Measurements from ENCODE around the gene LRRC59.
A peak's percentile ranks its signal among the peaks of the same experiment; 100 is the strongest.

The LRRC59 gene

DNA sequence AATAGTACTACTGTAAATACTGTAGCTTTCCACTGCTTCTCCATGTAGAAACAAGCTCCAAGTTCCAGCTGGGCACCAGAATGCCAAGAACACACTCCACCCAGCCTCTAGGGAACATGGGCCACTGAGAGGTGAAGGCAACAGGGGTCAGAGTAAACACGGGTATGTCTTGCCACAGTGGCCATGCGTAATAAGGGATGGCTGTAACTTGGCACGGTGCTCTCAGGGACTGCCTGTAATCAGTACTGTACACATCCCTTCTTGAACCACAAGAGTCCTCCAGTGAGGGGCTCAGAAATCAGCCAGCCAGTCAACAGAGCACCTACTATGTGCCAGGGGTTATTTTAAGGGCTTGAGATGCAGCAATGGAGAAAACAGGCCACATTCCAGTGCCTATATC, 10.8 kb downstream of the LRRC59 start:
- no peak for DNase-seq (ENCODE audit: low spot score)

DNA sequence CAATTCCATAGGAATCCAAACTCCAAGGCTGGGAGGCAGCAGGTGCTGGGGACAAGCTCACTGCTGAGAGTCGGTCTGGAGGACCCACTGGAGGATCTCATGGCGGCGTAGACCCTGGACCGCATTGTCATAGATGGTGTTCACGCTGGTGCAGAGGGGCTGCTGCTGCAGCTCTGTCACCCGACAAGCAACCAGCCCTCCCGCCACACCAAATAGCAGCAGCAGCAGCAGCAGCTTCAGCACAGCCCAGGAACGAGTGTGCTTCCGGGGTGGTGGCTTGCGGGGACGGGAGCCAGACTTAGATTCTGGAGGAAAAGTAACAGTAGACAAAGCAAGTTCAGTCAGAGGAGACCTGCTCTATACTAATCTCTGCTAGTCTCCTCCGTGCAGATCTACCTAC, 14.4 kb downstream of the LRRC59 start:
- DNase-seq (ENCODE audit: low spot score), result no peak

DNA sequence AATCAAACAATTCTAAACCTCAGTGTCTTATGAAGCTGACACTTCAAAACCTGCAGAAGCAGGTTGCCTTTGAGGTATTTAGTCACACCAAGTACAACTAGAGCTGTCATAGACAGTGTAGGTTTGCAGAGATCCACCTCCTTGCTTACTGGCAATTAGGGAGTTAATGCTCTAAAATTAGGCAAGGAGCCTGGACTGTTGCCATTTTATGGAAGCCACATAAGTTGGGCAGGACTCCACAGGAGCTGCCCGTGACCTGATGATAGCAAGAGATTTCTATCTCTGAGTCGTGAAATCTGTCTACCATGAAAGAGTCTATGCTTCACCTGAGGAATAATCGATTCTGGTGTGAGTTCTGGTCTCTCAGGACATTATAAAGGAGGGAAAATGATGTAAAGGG, 15.4 kb downstream of the LRRC59 start:
- no peak for DNase-seq (ENCODE audit: low spot score)

DNA sequence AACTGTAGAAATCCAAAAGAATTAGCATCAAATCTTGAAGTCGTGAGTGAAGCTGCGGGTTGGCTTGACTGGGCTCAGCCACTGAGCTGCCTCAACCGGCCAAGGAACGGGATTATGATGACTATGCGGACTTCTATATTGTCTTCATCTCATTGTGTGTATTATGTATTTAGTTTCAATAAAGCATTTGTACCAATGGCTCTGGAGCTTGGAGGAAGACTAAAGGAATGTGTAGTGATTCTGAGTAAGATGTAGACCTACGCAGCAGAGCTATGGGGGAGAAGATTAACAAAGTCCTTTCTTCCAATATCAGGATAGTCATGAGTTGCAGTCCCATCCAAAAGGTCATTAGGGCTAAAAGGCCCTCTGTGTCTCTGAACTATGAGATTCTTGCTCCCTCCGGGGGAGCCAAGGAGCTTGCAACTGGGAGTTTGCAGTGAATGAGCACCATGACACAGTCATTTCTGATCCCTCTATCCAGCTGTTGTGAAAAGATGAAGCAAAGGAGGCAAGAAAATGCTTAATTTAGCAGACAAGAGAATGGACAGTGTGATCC, 16.0 kb downstream of the LRRC59 start:
- no peak for DNase-seq (ENCODE audit: low spot score)

DNA sequence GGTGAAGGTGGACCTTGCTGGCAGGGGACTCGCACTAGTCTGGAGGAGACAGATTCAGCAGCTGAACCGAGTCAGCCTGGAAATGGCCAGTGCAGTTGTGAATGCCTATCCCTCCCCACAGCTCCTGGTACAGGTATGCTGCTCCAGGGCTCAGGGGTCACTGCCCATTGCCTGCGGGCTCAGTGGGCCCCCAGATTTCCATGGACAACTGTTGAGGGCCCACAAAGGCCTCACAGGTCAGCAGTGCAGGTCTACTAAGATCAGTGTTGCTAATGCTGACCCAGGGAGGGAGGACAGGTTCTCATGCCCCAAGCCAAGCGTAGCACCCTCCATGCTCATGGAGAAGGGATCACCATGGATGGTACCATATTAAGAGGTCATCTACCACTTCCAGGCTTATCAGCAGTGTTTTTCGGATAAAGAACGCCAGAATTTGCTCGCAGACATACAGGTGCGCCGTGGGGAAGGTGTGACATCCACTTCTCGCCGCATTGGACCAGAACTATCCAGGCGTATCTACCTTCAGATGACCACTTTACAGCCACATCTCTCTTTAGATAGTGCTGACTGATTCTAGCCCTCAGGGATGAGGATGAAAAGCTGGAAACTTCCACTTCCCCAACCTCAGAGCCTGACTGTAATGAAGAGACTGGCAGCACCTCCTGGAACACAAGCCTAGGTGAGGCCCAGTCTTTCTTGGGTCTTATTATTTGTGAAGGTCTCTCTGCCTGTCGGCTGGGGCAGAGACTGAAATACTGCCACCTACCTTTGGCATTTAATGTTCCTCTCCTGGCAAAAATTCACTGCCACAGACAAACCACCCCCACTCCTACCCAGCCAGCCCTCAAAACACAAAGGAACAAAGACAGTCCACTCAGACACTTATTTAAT, 16.7 kb downstream of the LRRC59 start:
- no peak for DNase-seq (ENCODE audit: low spot score)

DNA sequence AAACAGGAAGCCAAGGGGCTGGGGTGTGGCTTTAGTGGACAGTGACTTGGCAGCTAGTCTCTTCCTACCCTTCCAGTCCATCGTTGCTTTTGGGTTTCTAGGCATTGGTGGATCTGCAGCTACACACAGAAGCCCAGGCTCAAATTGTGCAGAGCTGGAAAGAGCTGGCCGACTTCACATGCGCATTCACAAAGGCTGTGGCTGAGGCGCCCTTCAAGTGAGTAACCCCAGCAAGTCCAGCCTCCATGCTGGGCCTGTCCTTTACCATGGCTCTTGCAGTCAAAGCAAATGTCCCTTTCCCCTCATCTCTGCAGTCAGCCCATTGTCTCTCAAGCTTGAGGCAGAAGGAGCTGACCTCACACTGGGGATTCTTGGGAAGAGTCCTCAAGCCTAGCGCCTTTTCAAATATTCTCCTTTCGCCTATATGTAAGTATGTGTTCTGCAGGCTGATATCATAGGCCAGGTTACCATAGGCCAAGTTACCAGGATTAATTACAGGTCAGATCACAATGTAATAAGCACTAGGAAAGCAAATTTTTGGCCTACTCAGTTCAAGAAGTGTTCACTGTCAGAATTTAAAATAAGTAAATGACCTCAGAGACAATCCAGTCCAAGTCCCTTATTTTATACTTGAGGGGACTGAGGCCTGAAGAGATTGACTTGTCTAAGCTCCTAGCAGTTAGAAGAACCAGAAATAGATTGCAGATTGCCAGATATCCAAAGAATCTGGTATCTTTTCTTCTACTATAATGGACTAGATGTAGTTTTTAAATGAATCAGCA, 17.8 kb downstream of the LRRC59 start:
- no peak for DNase-seq (ENCODE audit: low spot score)

DNA sequence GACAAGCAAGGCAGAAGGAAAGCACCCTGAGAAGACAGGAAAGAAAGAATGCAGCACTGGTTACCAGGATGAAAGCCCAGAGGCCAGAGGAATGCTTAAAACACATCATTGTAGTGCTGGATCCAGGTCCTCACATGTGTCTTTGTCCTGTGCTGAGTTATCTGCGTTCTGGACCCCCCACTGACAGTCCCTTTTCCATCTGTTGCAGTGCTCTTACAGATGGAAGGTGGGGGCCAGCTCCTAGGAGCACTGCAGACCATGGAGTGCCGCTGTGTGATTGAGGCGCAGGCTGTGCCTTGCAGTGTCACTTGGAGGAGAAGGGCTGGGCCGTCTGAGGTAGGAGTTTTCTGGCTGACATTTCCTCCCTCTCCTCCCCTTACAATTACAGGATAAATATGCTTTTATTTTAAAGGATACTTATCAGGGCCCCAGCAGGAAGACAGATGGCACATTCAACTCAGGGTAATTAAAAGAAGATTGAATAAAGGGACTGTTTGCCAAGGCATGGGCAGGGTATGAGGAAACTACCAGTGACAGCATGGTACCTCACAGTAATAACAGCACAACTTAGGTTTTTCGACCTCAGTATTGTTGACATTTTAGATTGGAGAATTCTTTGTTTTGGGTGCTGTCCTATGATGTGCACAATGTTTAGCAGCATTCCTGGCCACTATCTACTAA, 21.3 kb downstream of the LRRC59 start:
- no peak for DNase-seq (ENCODE audit: low spot score)

DNA sequence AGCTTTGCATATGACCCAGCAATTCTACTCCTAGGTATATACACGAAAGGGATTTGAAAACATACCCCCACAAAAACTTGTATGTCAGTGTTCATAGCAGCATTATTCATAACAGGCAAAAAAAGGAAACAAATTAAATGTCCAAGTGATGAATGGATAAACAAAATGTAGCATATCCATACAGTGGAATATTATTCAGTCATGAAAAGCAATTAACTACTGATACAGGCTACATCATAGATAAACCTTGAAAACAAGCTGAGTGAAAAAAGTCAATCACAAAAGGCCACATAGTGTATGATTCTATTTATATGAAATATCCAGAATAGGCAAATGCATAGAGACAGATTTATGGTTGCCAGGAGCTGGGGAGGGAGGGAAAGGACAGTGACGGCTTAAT, 23.6 kb downstream of the LRRC59 start:
- DNase-seq (ENCODE audit: low spot score), result no peak

DNA sequence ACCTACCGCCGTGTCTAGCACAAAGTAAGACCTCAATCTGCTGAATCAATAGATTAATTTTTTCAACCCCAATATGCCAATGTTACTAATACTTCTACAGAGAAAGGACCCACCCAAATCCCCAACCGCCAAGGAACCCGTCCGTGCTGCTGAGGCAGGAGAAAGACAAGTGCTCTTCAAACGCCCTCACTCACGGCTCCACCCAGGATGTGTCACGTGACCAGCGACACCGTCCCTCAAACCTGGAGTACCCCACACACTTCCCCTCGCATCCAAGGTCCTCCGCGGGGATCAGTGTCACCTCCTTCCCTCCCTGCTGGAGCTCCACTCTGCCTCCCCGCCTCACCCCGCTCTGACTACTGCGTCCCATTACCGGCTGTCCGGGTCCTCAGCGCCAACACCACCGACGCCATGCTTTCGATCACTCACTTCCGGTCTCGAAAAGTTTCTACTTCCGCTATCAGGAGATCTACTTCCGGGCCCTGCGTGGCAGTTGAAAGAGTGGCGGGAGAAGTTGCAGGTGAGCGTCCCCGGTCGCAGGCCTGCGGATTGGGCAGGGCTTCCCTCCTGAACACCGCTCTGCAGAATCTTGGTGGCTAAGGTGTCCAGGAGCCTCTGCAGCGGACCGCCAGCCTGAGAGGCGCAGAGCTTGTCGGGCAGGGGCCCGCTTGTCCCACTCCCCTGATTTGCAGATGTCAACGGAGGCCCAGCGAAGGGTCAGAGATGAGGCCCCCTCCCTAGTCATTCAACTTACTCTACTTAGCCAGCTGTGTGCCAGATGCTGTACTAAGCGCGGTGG, 24.4 kb downstream of the LRRC59 start, which contains the start of the genes EME1 and MRPL27:
EME1 (plus strand) TSS at position 472 of the 799 bp plus-strand sequence. CDS start 1,980 bp downstream, outside the sequence.
MRPL27 (minus strand) TSS at position 427 of the 799 bp plus-strand sequence; CDS start at position 413, 14 bp downstream.
- peak; percentile 94 for DNase-seq (ENCODE audit: low spot score)

DNA sequence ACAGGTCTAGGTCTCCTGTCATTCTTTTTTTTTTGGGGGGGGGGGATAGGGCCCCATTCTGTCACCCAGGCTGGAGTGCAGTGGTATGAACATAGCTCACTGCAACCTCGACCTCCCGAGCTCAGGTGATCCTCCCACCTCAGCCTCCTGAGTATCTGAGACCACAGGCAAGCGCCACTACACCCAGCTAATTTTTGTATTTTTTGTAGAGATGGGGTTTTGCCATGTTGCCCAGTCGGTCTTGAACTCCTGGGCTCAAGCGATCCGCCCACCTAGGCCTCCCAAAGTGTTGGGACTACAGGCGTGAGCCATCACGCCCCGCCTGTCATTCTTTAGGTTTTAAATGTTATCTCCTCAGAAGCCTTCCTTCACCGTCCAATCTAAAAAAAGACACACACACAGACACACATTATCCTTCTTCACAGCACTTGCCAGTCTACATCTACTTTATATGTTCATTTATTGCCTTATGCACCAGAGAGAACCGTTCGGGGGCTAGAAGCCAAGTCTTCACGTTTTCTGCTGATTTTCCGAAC, 25.0 kb downstream of the LRRC59 start:
- no peak for DNase-seq (ENCODE audit: low spot score)

DNA sequence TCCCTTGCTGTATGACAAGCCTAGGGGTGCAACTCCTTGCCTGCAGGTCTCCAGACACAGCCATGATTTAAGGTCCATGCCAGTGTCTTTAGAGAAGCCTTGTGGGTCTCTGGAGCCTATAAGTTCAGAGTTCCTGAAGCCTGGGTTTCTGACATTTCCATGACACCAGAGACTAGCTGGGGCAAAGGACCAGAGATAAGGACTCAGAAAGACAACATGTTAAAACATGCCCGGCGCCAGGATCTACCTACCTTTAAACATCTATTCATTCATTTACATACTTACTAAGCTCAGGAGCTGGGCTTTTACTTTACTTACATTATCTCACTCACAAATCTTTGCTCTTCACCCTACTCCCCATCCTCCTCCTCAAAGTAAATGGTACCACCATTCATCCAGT, 25.8 kb downstream of the LRRC59 start:
- no peak for DNase-seq (ENCODE audit: low spot score)

DNA sequence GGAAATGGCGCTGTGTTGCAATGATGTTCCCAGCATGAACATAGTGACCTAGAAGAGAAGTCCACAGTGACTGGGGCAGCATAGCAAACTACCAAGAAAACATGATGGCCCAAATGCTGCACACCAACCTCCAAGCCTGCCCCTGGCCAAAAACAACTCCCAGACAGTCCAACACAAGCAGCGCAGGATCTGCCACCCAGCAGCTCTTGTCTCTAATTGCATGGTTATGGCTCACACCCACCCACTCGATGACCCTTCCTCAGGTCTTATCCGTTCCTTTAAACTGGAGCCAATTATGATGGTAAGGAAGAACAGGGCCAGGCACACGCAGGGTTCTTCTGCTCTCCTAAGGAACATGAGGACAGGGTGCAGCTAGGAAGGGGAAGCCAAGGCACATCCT, 27.3 kb downstream of the LRRC59 start:
- DNase-seq (ENCODE audit: low spot score), result no peak

DNA sequence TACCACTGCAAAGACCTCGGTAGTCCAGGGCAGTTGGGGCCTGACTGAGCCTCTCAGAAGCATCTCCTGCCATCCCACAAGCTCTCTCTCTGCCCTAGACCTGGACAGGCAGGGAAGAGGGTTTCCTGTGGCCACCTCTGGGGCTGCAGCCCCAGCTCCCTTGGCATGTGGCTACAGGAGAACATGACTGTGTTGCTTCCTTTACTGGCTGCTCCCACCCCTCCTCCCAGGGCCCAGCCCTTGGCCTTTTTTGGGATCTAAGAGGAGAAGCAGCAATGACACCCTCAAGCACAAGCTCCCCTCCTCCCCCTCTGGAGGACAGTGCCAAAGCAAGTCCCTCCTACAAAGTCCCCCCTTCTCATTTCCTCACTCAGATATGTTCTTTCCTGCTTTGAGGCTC, 29.9 kb downstream of the LRRC59 start:
- DNase-seq (ENCODE audit: low spot score), result no peak

DNA sequence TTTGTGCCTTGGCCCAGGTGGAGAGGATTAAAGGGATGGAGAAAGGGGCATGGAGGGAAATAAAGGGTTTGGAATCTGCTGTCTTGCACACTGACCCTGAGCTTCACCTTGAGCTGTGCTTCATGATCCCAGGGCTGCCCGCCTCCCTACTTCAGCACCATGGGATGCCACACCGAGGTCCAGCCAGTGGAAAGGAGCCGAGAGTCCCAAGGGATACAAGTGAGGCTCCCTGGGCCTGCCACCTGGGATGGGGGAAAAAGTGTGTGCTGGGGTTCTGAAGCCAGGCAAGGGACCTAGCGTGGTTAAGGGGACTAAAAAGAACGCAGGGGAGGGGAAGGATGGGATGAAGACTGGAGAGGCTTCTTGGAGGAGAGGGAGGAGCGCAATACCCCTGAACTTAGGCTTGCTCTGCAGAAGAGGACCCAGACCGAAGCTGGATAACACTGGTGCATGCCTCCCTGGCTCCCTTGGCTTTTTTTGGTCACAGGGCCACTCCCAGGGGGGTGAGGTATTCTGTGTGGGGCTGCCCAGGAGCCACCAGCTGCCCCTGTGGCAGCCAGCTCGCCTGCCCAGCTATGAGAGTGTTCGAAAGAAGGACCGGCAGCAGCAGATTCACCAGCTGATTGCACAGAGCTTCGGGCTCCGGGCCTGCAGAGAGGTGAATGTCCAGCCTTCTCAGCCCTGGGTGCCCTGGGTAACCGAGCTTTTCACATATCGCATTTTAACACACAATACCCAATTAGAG, 31.5 kb downstream of the LRRC59 start:
- no peak for DNase-seq (ENCODE audit: low spot score)

DNA sequence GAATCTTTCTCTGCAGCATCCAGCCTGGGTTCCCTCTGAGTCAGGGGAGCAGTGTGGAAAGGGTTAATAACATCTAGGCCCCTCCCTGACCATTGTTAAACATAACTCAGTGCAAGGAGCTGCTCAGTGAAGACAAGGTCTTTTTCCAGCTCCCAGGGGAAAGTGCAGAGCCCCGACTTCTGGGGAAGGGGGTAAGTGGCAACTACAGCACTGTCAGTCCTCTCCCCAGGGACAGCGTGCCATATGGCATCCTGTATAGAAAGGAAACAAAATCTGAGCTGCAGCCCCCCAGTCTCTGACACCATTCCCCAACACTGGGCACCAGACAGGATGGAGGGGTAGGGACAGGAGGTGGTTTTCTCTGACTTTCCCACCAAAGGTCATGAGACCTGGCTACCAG, 32.2 kb downstream of the LRRC59 start:
- DNase-seq (ENCODE audit: low spot score), result no peak

DNA sequence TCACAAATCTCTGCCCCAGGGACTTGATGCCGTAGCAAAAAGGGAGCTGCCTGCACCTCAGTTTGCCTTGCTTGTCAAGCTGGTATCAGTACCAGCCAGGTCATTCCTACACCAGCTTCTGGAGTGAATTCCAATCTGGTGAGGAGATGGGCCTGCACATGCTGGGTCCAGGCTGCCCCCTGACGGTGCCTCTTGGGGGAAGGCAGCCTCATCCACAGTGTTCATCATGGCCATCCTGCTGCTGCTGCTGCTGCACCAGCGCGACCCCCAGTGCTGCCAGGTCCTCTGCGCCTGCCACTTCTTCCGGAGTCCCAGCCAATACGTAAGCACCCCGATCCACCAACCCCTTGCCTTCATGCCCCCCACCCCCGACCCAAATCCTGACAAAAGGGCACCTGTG, 32.6 kb downstream of the LRRC59 start:
- DNase-seq (ENCODE audit: low spot score), result peak; percentile 63

DNA sequence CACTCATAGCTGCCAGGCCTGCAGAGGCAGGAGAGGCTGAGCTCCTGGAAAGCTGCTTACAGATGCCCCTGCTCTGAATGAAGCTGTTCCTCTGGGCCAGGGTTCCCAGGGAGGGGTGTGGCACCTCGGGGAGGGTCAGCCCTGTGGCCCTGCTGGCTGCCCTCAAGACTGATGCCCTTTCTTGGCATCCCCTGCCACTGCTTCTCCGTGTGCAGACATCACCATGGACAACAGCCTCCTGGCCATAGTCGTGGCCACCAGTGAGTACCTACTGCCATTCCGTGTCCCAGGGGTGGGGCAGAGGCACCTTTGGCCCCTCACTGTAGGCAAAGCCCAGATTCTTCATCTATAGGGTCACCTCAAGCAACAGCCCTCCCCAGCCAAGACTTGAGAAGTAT, 33.3 kb downstream of the LRRC59 start:
- DNase-seq (ENCODE audit: low spot score), result no peak

DNA sequence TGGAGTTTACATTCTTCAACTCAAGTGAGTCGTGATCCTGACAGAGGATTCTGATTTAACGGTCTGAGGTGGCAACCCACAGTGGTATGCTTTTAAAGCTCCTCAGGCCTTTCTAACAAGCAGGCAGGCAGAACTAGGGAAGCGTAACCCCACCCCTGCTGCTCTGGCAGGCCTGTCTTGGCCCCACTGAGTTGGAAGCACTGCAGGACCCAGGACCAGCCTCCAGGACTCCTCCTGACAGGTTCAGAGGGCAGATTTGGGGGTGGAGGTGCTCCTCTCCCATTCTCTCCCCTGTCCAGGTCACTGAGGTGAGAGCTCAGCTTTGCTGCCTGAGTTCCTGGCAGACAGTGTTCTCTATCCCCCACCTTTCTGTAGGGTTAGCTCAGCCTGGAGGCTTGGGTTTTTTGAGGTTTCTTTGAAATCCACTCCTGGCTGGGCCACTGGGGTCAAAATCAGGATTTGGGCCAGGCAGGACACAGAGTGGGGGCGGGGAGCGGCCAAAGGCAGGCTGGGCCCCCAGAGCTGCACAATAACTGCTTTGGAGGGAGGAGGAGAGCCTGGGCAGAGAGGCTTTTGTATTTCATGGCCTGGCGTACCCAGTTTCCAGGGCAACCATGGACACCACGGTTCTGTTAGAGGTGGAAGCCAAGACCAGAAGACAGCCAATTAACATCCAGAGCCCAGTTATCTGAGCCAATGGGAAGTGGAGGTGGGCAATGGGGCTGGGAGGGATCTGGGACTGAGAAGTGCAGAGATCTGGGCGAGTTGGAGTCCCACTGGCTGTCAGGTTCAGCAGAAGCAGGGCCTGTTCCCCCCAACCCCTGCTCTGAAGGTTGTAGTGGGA, 33.9 kb downstream of the LRRC59 start:
- DNase-seq (ENCODE audit: low spot score), result peak; percentile 55

DNA sequence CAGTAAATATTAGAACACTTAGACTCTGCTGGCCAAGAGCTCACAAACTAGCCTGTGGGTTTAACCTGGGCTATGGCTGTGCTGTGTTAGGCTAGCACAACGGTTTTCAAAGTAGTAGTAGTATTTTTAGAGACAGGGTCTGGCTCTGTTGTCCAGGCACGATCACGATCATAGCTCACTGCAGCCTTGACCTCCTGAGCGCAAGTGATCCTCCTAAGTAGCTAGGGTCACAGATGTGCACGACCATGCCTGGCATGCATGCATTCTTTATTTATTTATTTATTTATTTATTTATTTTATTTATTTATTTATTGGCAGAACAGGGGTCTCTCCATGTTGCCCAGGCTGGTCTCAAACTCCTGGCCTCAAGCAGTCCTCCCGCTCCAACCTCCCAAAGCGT, 34.7 kb downstream of the LRRC59 start:
- DNase-seq (ENCODE audit: low spot score), result no peak

Measured in AG20443 (cell line).